CD4-positive, alpha-beta T cell treated with Interleukin-17A for 4 hours (primary cell): ENCODE data around the gene CD48.
"Not testable (repeated sequence)": the region's sequence is repeated elsewhere in the genome, so short reads cannot be mapped to it uniquely, and the experiment has no call there.

Experiments
- DNase-seq: peaks from one replicate; pipeline ENCODE4 v3.0.0-alpha.2; 2020; ENCODE audit warnings: mixed read lengths

The CD48 gene

DNA sequence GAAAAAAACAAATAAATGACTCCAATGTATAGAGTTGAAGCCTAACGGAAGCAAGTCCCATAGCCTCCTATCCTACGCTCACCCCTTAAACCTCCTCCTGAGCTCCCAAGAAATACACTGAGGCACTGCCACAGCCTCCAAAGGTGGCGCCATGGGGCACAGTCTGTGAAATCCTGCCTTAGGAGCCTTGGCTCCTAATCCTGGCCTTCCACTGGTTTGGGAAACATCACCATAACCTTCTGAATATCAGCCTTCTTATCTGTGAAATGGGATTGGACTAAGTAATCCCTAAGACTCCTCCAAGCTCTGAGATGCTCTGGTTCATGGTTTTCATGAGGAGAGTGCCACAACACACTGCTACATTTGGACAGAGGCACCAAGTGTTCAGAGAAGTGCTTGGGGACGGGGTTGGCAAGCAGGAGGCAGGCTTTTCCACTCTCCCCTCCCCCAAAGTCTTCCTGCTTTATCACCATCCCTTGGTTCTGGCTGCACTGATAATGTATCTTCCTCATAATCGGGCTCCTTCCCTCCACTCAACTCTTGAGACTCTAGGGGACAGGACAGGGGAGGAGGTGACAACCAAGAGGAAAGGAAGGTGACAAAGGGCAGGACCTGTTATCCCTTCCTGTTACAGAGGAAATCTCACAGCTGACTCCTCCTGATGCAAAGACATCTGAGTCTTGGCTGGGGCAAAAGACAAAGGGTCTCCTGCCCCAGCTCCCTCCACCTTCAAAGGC, 30.2 kb upstream of the CD48 start:
- no peak for DNase-seq

DNA sequence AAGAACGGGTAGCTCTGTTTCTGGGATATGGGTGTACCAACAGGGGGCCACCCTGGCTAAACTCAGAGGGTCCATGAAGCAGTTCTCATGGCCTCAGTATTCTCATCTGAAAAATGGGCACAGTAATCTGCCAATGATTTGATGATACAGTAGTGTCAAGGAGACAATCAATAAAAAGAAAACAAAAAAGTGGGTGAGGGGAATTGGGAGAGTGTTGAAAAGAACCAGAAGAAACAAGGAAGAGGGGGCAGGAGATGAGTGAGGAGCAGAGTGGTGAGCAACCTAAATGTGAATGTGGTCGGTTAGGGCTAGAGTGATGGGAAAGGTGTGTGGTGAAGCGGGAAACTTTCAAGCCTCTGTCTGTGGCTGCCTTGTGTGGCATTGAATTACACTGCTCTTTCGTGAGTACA, 29.5 kb upstream of the CD48 start:
- no peak for DNase-seq

GRCh38 chr1:160740133-160740688, 28.6 kb upstream of the CD48 start:
- no peak for DNase-seq

DNA sequence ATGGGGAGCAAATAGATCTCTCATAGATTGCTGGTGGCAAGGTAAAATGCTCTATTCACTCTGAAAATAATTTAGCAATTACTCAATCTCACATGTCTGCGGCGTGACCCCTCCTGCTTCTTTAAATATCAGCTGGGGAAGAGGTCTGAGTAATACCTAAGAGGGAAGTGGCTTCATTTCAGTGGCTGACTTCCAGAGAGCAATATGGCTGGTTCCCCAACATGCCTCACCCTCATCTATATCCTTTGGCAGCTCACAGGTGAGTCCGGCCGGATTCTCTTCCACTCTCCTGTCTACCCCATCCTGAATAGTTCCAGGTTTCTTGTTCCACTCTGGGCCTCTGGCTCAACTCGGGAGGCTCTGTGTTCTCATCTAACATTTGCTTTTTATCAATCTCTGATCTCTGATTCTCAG, 27.5 kb upstream of the CD48 start, which contains the start of gene SLAMF7:
SLAMF7 (plus strand) TSS at position 150 of the 414 bp plus-strand sequence; CDS start at position 205, 55 bp downstream.
- peak; percentile 33 for DNase-seq

DNA sequence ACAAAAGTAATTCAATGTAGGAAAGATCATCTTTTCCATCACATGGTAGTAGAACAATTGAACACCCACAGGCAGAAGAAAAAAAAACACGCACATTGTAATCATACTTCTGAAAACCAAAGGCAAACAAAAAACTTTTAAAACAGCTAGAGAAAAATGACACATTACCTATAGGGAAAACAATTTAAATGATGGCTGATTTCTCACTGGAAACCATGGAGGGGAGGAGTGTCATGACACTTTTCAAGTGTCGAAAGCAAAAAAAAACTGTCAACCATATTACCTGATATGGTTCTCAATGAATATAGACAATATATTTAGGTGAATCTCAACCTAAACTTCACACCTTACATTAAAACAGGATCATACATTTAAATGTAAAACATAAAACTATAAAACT, 26.6 kb upstream of the CD48 start:
- DNase-seq, result no peak

DNA sequence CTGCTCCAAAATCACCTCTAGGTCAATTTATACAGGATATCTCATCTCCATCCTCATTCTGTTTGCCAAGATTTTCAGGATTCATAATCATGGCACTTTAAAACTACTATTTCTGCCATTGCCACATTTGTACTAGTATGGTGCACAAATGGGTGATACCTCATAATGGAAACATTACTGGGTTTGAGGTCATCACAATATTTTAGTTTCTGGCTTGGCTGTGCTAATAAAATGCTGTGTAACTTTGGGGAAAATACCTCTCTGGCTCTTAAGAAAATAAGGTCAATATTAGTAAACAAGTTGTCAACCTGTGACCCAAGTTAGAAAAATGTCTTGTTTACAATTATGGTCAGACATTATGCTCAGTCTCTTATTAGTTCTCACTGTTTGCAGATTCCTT, 22.7 kb upstream of the CD48 start:
- DNase-seq, result no peak

- DNase-seq, result no peak
Observed at GRCh38 chr1:160733898-160734297, 22.3 kb upstream of the CD48 start.

GRCh38 chr1:160731990-160732389, 20.4 kb upstream of the CD48 start:
- no peak for DNase-seq

GRCh38 chr1:160731564-160731963, 19.9 kb upstream of the CD48 start:
- DNase-seq, result not testable (repeated sequence)

DNA sequence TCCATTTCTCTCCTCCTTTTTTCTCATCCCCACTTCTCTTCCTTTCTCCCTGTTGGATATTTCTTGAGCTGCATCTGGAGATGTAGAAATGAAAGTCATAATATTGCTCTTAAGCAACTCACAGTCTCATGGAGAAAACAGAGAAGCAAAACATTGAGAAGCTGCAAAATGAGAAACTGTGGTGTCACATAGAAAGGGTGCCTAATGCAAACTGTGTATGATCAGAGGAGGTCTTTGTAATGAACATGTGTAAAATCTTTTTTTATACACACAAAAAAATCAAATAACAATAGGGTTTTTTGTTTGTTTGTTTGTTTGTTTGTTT, 15.7 kb upstream of the CD48 start:
- no peak for DNase-seq

DNA sequence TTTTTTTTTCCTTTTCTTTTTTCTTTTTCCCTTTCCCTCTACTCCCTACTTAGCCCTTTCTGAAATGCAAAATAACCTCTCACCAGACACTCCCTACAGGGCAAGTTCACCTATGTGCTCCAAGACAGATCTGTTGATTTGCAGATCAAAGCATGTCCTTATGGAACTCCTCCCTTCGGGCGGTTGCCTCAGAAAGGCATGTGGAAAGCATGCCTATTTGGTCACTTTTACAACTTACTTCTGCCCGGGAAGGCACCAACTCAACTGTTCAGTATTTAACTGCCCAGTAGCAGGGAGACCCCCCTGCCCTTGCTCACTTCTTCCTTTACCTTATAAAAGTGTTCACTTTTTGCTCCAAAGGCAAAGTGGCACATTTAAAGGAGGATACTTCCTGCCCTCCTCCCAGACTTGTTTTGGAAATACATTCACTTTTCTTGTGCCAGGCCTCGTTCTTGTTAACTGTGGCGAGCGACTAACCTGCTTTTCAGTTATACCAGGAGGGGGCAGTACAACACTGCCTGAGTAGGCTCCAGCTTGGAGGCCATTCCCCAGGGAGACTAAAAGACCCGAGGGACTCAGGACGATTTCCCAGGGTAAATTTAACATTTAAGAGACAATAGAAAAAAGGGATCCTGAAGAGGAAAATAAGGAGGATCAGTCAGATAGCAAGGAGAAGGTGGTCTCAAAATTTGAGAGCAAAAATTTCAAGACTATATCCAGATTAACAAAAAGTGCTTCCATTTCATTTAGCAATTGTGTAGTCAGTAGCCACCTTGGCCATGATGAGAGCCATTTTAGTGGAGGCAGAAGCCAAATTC, 15.1 kb upstream of the CD48 start:
- peak; percentile 69 for DNase-seq

DNA sequence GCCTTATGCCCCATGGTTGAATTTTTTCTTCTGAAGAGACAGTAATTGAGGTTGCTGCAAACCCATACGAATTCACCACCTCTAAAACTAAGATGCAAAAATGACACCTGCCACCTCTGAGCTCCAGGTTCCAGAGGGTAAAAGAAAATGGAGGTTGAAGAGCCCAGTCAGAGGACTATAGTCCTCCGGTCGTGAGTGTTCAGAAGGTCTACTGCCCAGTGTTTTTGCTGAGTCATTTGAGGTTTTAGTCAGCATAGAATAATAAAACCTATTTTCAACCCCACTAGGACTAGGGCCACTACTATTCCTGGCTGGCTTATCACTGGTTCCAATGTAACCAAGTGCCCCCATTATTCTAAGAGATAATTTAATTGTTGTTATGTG, 14.5 kb upstream of the CD48 start:
- no peak for DNase-seq

DNA sequence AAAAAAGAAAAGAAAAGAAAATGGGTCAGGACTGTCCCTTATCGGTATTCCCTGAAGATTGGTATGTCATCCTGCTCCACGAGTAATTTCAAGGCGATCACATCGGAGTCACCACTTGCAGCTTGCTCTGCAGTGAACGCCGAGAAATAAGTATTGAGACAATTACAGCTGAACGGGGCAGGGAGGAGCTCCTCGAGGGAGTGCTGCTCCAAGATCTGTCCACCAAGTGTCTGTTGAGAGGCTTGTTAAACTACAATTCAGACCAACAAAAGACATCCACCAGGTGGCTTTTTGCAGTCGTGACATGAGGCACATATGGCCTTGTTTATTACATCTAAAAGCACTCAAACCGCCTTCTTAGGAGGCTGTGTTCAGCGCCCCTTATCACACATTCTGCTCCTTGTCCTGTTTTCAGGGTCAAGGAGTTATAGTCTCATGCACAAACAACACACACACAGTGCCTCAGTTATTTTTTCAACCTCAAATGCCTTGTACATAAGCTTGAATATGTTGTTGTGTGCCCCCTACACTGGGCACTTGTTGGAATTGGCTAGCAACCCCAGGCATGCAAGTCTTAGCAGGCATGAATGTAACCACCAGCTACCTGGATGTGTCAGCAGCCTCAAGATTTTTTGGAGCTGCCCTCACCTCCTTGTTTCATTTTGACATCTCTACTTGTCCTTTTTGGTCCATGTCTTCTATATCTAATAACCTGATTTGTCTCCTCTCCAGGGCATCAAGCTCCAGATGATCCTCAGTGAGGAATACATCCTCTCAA, 13.0 kb upstream of the CD48 start:
- no peak for DNase-seq

- DNase-seq, result no peak
Observed at GRCh38 chr1:160723332-160723731, 11.7 kb upstream of the CD48 start.

DNA sequence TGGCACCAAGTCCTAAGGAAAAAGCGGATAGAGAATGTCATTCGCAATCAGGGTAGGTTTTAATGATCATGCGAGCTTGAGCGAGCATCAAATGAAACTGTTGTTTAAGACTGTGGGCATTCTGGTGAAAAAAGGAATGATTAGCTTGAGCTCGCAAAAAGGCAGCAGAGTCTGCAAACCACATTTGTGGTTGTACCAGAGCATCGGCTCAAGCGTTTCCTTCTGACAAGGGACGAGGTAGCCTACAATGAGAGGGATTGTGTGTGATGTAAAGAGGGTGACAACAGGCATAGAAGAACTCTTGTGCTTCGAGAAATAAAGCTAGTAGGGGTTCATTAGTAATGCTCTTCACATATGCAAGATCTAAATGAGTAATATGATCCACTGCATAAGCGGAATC, 11.1 kb upstream of the CD48 start:
- DNase-seq, result no peak

DNA sequence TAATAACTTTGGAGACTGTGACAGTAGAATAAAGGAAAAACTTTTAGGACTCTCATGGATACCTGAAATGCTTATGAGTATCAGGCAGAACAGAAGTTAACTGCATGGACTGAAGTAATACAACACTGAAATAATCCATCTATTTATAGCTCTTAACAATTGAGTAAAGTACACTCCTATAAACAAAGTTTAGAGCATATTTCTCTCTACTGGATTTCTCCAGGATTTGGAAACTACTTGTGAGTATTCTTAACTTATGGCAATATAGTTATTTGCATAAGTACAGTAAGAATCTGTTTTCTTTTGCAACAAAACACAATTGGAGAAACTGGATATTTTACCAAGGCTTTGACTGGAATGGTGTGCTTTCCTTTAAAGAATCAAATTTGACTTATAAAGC, 9.9 kb upstream of the CD48 start:
- no peak for DNase-seq

DNA sequence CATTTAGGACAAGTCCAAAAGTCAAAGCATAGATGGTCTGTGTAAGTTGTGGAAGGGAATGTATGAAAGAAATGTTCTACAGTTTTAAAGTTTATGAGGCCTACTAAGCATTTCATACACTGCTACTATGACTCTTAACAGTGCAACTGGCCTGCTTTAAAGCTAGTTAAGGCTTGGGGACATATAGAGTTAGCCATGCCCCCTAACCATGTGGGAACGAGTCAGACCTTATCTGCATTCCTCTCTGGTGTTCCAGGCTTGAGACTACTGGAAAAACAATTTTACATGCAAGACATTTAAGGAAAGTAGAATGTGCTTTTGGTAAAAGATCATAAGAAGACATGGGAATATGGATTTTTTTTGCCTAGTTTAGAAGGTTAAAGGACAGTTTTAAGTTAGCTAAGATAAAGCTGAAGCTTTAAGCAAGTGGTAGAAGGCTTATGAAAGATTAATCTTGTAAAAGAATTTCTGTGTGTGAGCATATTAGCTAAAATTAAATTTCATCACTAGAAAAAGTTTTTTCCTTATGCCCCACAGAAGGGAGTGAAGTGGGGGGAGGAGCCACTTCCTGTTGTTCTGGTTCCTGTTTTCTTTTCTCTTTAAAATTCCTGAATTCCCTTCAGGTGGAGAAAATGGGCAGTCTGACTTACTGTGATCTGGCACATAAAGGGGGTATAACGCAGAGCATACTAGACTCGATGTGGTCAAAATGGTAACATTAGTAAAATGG, 8.9 kb upstream of the CD48 start:
- DNase-seq, result no peak

DNA sequence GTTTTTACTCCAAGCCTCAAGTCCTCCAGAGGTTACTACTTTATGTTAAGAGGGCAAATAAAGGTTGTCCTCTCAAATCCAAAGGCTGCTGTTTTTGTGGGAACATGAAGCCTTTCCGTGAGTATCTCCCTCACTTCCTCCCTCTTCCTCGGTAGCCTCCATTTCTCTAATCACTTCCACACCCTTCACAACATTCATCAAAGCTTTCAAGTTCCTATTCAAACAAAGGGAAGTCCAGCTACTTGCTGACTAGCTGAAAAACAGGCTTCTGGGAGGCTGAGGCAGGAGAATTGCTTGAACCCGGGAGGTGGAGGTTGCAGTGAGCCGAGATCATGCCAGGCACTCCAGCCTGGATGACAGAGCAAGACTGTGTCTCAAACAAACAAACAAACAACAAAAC, 6.6 kb upstream of the CD48 start:
- no peak for DNase-seq

DNA sequence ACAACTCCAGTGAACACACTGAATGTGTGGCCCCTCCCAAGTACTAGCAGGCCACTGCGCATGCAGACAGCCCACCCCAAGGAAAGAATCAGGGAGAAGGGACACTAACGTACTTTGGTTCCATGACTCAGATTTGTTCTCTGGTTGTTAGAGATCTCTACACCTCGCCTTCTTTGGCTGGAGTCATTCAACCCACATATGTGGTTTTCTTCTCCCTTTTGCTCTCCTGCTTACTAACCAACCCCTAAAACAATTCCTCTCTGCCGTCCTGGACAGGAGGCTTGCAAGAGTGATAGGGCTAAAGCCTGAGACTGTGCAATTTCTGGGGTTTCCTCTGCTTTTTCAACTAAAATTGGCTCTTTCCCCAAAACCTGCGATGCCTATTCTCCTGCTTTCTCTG, 5.7 kb upstream of the CD48 start:
- no peak for DNase-seq

DNA sequence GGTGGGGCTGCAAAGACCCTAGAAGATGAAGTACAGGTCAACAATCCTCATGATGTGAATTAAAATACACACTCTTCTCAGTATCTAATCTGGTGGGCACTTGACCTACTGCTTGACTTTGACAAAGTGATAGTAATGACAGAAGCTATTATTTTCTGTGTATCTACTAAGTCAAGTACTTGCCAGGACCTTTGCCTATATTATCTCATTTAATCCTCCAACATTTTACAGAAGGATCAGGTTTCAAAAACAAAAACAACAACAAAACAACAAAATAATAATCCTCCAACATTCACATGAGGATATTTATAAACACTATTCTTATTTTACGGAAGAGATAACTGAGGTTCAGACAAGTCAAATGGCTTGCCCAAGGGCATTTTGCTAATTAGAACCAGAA, 4.4 kb upstream of the CD48 start:
- DNase-seq, result no peak

GRCh38 chr1:160714034-160714648, 2.5 kb upstream of the CD48 start:
- DNase-seq, result not testable (repeated sequence)

- DNase-seq, result no peak
Observed at GRCh38 chr1:160713161-160713560, 1.5 kb upstream of the CD48 start.
